Motor neuron (in vitro differentiated cells): ENCODE results near the gene ACE. TPM values are rescaled to one million over a fixed set of nuclear protein-coding genes. Genes with fewer than 3 reads are reported as not detected.
A peak's percentile ranks its signal among the peaks of the same experiment; 100 is the strongest.

Experiments
- ATAC-seq, 8 experiments: fragments of 200-7000 bp; cut with Tn5 transposase; replicated peaks in 6 of 8; 2 replicates each; pipeline ENCODE4 v1.8.0; 2021; ENCODE audit warnings: mild to moderate bottlenecking in 8 of 8, moderate library complexity in 8 of 8
- H3K27ac ChIP-seq, 2 donors: fragments of 250-450 bp; sonication (Bioruptor Pico); 2 replicates each; pipeline ENCODE4 v1.9.0; 2021; ENCODE audit warnings: antibody characterized with exemption in 2 of 2, mild to moderate bottlenecking in 2 of 2, moderate library complexity in 1 of 2
- H3K4me1 ChIP-seq, 2 donors: fragments of 250-450 bp; sonication (Bioruptor Pico); replicated peaks in 1 of 2; 2 replicates each; pipeline ENCODE4 v1.6.1; 2021; ENCODE audit warnings: antibody characterized with exemption in 2 of 2, mild to moderate bottlenecking in 2 of 2, moderate library complexity in 1 of 2
- H3K4me3 ChIP-seq, 5 donors: fragments of 250-450 bp; sonication (Bioruptor Pico); 2 replicates each; pipeline ENCODE4 v1.9.0; 2021; ENCODE audit warnings: antibody characterized with exemption in 5 of 5, mild to moderate bottlenecking in 5 of 5, moderate library complexity in 4 of 5
- WGBS, 10 experiments: fragments of 450-650 bp; shearing (Covaris generic); methylation state at CpG; one replicate each; pipeline ENCODE4 v1.0.0; 2022; 5-methylcytosine and 5-hydroxymethylcytosine counted together
- in situ Hi-C, 9 experiments: fragments of 400-800 bp; cut with MboI; loops; one replicate each; pipeline ENCODE4 v1.15.0; 2021; ENCODE audit warnings: low sequenced_read_pairs in 9 of 9, low pct_unique_long_range_greater_than_20kb in 2 of 9; ENCODE audit not compliant: unreplicated experiment in 9 of 9
- total RNA-seq, 8 experiments: library from RNA; unstranded; fragments of 300-600 nt; gene quantifications; 2 replicates each; pipeline versions ENCODE4 v1.2.3 to v1.2.4, GENCODE V29; 2022

The ACE gene
- total RNA-seq, 8 experiments from 2014 or later: 0.49 to 3.2 (median 1.4) TPM

DNA sequence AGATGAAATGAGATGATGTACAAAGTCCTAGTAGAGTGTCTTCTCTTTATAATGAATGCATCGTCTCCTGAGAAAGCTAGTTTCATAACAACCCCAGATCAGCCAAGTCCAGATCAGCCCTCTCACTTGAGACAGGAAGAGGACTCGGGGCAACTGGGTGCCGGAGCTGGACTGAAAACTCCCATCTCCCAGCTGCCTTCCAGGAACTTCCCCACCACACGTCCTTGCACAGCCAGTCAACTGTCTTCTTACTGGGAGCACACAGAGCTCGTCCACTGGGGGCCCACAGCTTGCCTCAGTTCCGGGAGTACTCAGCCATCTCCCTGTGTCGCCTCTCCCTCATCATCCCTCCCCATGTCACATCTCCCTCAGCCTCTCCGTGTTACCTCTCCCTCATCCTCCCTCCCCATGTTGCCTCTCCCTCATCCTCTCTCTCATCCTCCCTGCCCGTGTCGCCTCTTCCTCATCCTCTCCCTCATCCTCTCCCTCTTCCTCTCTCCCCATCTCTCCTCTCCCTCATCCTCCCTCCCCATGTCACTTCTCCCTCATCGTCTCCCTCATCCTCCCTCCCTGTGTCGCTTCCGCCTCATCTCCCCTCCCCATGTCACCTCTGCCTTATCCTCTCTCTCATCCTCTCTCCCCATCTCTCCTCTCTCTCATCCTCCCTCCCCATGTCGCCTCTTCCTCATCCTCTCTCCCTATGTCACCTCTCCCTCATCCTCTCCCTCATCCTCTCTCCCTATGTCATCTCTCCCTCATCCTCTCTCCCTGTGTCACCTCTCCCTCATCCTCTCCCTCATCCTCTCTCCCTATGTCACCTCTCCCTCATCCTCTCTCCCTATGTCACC lies 23.9 kb downstream of the ACE start:
- H3K4me3 ChIP-seq: no peak overlapping the region
- in situ Hi-C loops: no loop called here
- H3K27ac ChIP-seq: no peak overlapping the region
- H3K4me1 ChIP-seq: peaks cover 0 to 4% of the 10 kb centered on the region in 2 donors
- WGBS, 10 experiments: 4 to 75% (median 56%) methylated on average over 1 to 8 of the region's 14 CpGs; no CpG with 5 or more reads in 2 of the 10 experiments
- ATAC-seq: no peak

DNA sequence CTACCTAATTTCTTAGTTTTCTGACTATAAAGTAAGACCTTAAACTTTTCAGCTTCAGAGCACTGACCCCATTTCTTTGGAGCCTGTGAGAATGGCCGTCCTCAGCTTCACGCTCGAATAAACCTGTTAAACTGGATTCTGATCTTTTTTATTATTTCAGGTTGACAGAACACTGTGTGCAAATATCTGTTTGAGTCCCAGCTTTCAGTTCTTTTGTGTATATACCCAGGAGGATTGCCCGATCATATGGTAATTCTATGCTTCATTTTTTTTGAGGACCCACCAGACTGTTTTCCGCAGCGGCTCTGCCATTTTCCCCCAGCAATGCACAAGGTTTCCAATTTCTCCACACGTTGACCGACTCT lies 26.5 kb downstream of the ACE start:
- in situ Hi-C loops: no loop called here
- peak in 2 of 8 experiments; percentile 56 to 60 for ATAC-seq
- Histone ChIP-seq H3K4me3 (no peak overlapping the region), H3K27ac (no peak overlapping the region), H3K4me1 (peaks cover 0 to 4% of the 10 kb centered on the region in 2 donors)
- WGBS, 10 experiments: 19 to 92% (median 43%) methylated on average over 2 to 6 of the region's 8 CpGs

DNA sequence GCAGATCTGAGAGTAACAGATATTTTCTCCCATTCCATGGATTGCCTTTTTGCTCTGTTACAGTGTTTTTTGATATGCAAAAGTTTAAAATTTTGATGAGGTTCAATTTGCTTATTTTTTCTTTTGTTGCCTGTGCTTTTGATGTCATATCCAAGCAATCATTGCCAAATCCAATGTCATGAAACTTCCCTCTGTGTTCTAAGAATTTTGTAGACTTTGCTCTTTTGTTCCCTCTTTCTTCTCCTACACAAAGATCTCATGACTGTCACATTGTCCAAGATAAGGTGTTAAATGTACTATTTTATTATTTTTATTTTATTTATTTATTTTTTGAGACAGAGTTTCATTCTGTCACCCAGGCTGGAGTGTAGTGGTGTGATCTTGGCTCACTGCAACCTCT lies 27.4 kb downstream of the ACE start:
- Histone ChIP-seq H3K4me3 (no peak overlapping the region), H3K27ac (no peak overlapping the region), H3K4me1 (peaks cover 0 to 4% of the 10 kb centered on the region in 2 donors)
- in situ Hi-C loops: no loop called here
- ATAC-seq: no peak

DNA sequence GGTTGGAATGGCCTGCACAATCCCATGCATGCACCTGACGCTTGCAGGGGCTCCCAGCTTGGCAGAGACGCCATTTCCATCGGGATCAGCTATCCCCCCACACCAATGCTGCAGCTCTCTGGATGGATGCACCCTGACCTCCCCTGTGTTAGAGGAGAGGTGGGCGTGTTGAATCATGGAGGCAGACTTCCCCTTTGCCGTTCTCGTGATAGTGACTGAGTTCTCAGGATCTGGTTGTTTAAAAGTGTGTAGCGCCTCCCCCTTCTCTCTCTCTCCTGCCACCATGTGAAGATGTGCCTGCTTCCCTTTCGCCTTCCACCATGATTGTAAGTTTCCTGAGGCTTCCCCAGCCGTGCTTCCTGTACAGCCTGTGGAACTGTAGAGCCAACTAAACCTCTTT lies 28.5 kb downstream of the ACE start:
- H3K4me3 ChIP-seq: no peak overlapping the region
- no peak for ATAC-seq
- H3K4me1 ChIP-seq: peaks cover 0 to 4% of the 10 kb centered on the region in 2 donors
- H3K27ac ChIP-seq: no peak overlapping the region
- in situ Hi-C loops: no loop called here
- WGBS, 10 experiments: 49 to 100% (median 60%) methylated on average over 1 to 5 of the region's 9 CpGs; no CpG with 5 or more reads in 3 of the 10 experiments

DNA sequence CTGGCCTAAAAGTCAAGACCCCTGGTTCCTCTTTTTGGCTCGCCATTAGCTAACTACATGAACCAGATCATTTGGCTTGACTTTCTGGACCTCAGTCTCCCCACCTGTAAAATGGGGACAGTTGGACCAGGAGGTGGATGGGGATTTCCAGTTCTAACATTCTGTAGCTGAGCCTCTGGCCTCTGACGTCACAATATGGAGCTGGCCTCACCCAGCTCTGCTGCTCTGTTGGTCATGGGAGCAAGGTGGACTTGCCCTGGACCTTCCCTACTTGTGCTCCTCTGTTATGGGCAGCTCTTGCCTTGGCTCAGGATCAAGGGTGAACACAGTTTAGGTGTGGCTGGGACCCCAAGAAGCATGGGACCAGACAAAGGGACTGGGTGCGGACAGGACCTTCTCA lies 29.8 kb downstream of the ACE start:
- in situ Hi-C loops: no loop called here
- WGBS, 10 experiments: 20 to 100% (median 80%) methylated on average over 1 to 2 of the region's 3 CpGs; no CpG with 5 or more reads in 5 of the 10 experiments

DNA sequence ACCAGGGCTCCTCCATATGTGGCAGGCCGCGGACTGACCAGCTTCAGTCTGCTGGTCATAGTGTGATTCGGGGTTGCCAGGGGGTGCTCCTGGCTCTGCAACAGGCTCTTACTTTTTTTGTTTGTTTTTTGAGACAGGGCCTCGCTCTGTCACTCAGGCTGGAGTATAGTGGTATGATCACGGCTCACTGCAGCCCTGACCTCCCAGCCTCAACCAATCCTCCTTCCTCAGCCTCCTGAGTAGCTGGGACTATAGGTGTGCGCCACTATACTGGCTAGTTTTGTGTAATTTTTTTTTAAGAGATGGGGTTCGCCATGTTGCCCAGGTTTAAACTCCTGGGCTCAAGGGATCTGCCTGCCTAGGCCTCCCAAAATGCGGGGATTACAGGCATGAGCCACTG lies 34.5 kb downstream of the ACE start:
- no peak overlapping the region for H3K4me3 ChIP-seq
- ATAC-seq: no peak
- 0 to 100% (median 74%) methylated on average over 1 to 6 of the region's 8 CpGs; no CpG with 5 or more reads in 5 of the 10 experiments for WGBS, 10 experiments
- in situ Hi-C loops: no loop called here
- H3K27ac ChIP-seq: no peak overlapping the region
- no peaks in the 10 kb centered on the region for H3K4me1 ChIP-seq

More for the DNA sequence above, 29.8 kb downstream of the ACE start:
- Histone ChIP-seq H3K4me3 (no peak overlapping the region), H3K27ac (no peak overlapping the region), H3K4me1 (peaks cover 0 to 4% of the 10 kb centered on the region in 2 donors)
- ATAC-seq: no peak

DNA sequence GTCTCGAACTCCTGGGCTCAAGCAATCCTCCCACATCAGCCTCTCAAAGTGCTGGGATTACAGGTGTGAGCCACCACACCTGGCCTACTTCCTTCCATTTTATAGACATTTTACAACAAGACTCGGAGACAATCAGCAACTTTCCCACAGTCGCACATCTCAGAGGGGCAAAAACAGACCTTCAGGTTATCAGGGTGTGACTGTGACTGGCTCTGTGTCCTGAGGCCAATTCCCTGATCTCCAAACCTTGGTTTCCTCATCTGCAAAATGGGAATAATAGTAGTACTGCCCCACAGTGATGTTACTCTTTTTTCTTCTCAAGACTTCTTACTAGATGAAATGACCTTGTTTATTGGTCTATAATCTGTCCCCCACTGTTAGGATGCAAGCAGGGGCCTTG lies 35.5 kb downstream of the ACE start:
- ATAC-seq: no peak
- no peaks in the 10 kb centered on the region for H3K4me1 ChIP-seq
- WGBS, 10 experiments: 57 to 92% (median 80%) methylated on average over 2 to 3 of the region's 3 CpGs; no CpG with 5 or more reads in 5 of the 10 experiments
- in situ Hi-C loops: no loop called here
- H3K27ac ChIP-seq: no peak overlapping the region
- H3K4me3 ChIP-seq: no peak overlapping the region

DNA sequence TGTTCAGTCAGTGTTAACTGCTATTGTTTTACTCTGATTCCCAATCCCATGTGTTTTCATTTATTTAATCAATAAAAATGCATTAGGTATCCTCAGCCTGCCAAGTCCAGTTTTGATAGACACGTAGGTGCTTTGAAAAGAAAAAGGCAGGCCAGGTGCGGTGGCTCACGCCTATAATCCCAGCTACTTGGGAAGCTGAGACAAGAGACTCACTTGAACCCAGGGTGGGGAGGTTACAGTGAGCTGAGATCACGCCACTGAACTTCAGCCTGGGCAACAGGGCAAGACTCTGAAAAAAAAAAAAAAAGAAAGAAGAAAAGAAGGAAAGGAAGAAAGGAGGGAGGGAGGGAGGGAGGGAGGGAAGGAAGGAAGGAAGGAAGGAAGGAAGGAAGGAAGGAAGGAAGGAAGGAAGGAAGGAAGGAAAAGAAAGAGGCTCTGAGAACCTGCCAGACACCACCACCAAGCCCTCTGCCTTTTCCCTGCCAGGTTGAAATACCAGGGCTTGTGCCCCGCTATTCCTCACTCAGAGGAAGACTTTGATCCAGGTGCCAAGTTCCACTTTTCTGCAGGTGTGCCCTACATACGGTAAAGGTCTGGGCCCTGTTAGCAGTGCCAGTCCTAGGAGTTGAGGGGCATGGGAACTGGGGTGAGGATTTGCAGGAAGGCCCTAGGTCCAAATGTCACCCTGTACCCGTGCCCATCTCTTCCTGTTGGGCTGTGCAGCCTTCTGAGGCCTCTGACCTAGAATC lies 36.2 kb downstream of the ACE start:
- no peaks in the 10 kb centered on the region for H3K4me1 ChIP-seq
- 0 to 83% (median 44%) methylated on average over 1 to 4 of the region's 7 CpGs; no CpG with 5 or more reads in 6 of the 10 experiments for WGBS, 10 experiments
- no peak overlapping the region for H3K27ac ChIP-seq
- in situ Hi-C loops: no loop called here
- no peak for ATAC-seq
- no peak overlapping the region for H3K4me3 ChIP-seq

DNA sequence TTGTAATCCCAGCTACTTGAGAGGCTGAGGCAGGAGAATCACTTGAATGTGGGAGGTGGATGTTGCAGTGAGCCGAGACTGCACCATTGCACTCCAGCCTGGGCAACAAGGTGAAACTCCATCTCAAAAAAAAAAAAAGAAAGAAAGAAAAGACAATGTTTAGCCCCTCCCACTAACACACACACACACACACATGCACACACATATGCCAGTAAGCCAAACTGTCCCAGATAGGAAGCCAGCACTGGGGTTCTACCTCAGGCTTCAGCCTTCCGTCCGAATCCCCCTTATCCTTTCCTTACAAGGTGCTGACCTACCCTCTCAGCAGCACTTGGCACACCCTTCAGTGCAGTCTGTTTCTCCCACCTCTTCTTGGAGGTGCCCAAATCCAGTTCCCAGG lies 37.6 kb downstream of the ACE start:
- in situ Hi-C loops: no loop called here
- no peak overlapping the region for H3K4me3 ChIP-seq
- H3K4me1 ChIP-seq: no peaks in the 10 kb centered on the region
- WGBS, 10 experiments: 81% methylated on average over 3 of the region's 3 CpGs; no CpG with 5 or more reads in 9 of the 10 experiments
- ATAC-seq: no peak
- H3K27ac ChIP-seq: no peak overlapping the region

DNA sequence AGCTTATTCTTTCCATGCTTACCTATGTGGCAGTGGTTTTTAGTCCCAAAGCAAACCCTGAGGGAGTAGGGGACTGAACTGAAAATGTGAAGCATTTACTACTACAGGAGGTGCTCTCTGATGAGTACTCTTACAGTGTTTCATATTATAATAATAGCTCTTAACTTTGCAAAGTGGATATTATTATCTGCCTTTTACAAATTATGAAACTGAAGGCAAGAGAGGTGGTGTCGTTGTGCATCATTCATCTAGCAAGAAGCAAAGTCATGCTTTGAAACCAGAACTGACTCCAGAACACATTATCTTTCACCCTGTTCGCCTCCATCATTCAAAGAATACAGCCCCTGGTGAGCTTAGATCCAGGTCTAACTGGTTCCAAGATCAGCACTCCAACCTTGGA lies 38.1 kb downstream of the ACE start:
- Histone ChIP-seq H3K4me1 (no peaks in the 10 kb centered on the region), H3K4me3 (no peak overlapping the region), H3K27ac (no peak overlapping the region)
- in situ Hi-C loops: no loop called here
- 14 to 80% (median 48%) methylated on average over 1 to 2 of the region's 2 CpGs; no CpG with 5 or more reads in 6 of the 10 experiments for WGBS, 10 experiments
- no peak for ATAC-seq

DNA sequence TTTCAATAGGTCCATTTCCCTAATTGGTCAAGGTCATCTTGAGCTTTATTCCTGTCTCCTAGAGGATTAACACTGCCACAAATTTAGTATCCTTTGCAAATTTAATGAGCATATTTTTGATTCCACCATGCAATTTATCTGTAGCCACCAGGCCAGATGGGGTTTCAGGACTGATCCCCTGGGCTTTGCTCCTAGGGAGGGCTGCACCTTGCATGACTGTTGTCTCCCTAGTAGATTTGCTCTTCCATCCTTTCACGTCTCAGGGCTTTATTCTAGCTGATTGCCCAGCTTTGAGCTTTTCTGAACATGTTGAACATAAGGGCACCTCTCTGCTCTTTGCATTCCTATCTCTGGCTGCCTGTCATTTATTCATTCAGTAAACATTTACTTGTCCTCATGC lies 38.6 kb downstream of the ACE start:
- Histone ChIP-seq H3K4me1 (no peaks in the 10 kb centered on the region), H3K4me3 (no peak overlapping the region), H3K27ac (no peak overlapping the region)
- in situ Hi-C loops: no loop called here
- ATAC-seq: no peak
- 0 to 20% (median 17%) methylated on average over 1 of the region's 1 CpG; no CpG with 5 or more reads in 7 of the 10 experiments for WGBS, 10 experiments

DNA sequence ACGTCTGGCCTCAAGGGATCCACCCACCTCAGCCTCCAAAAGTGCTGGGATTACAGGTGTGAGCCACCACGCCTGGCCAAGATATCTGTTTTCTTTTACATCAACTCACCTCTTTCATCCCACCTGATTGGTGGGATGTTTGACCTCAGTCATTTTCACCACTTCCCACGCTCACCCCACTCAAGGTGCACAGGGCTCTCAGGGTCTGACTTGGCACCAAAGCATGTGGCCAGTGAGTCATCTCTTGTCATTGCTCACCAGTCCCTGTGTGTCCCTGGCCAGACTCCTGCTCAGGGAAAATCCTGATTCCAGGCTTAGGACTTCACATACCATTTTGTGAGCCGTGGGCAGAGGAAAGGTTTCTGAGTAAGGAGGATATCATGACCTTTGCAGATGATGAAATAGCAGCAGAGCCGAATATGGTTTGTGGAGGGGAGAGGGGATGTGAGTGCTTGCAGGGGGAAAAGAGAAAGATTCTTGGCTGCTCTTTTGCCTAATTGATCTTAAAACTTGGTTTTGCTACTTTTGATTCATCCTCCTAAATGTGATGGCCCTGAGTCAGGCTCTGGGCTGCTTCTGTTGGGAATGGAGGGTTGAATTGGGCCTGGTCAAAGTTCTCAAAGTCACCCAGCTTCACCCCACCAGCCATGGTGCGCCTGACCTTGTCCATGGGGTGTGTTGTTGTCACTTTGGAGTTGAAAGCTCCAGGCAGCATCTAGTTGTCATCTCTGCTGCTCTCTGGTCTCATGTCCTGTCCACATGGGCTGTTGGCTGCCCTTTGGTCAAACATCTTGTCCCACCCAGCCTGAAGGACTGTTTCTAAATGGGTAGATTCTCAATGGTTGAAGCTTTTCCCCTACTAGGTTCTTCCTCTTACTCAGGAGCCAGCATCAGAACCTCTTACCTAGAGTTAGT lies 40.3 kb downstream of the ACE start:
- Histone ChIP-seq H3K4me1 (peaks cover 0 to 5% of the 10 kb centered on the region in 2 donors), H3K27ac (no peak overlapping the region), H3K4me3 (no peak overlapping the region)
- ATAC-seq: peak in 5 of 8 experiments; percentile 70 to 96 (median 87)
- in situ Hi-C loops: no loop called here
- 0 to 89% (median 62%) methylated on average over 1 to 5 of the region's 6 CpGs; no CpG with 5 or more reads in 2 of the 10 experiments for WGBS, 10 experiments
